Stomach (tissue), 4 donors: ENCODE data around the gene GABRG3.

Experiments
- CTCF ChIP-seq, 7 experiments: fragments of 450-650 bp in 4 of 7; fragments of 200-600 bp in 3 of 7; sonication (generic) in 3 of 7; IDR thresholded peaks; one replicate each; pipeline ENCODE4 v1.5.1; 2016 to 2019; ENCODE audit warnings: antibody characterized with exemption in 7 of 7, control low read depth in 2 of 7, mild to moderate bottlenecking in 1 of 7
- POLR2A ChIP-seq, 4 donors: fragments of 450-650 bp; IDR thresholded peaks; one replicate each; pipeline ENCODE4 v1.6.1; 2016; ENCODE audit warnings: antibody characterized with exemption in 4 of 4, control low read depth in 2 of 4, mild to moderate bottlenecking in 1 of 4, moderate library complexity in 1 of 4

- TF ChIP-seq CTCF (IDR thresholded peaks at IDR 0.05) (no peak), POLR2A (IDR thresholded peaks at IDR 0.05) (no peak)
Observed at GRCh38 chr15:27064080-27064479, 93.1 kb downstream of the GABRG3 start.
